ENCODE data around the gene COMMD4. TPM values are rescaled to one million over a fixed set of nuclear protein-coding genes. Genes with fewer than 3 reads are reported as not detected.

Gene COMMD4
- total and polyA plus RNA-seq, 2 of the 8 experiments (the other 6 are each of a cell fraction or from before 2014, with no cell fraction given) = 131 to 236 TPM

DNA sequence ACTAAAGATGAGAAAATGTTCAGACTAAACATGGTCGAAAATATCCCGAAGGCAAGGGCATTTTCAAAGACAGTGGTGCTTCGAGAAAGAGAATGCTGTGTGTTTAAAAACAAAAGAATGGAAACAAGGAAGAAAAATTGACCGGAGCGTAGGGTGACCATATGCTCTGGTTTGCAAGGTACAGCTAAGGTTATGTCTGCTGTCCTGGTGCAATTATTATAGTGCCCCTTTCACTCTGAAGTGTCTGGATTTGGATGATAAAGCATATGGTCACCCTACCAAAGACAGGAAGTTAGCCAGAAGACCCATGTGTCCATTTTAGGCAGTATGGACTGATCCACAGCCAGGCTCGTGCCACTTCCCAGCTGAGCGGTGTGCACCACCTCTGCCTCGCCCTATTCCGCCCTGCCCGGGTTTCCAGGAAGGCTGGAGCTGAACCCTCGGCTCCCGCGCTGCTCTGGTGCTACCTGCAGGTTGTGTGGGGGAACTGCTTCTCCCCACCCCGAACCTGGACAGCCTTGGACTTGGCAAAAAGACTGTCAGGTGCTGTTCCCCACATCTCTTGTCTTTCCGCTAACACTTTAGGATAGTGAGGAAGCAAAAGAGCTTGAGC, 28.0 kb upstream of the COMMD4 start (continued):
- no peak for TF ChIP-seq CTBP2 (IDR thresholded peaks at IDR 0.05; ENCODE audit: borderline replicate concordance, insufficient read depth, insufficient read length, low read length)
- TF ChIP-seq TAF1 (IDR thresholded peaks at IDR 0.05; ENCODE audit: low read depth, low read length) = no peak
- TF ChIP-seq RBBP5 (IDR thresholded peaks at IDR 0.05; ENCODE audit: borderline replicate concordance, low read depth, low read length) = no peak
- no peak for TF ChIP-seq HDAC2 (IDR thresholded peaks at IDR 0.05; ENCODE audit: borderline replicate concordance in 1 of 2, low read depth in 2 of 2, low read length in 2 of 2)
- TF ChIP-seq, protein P1, sequence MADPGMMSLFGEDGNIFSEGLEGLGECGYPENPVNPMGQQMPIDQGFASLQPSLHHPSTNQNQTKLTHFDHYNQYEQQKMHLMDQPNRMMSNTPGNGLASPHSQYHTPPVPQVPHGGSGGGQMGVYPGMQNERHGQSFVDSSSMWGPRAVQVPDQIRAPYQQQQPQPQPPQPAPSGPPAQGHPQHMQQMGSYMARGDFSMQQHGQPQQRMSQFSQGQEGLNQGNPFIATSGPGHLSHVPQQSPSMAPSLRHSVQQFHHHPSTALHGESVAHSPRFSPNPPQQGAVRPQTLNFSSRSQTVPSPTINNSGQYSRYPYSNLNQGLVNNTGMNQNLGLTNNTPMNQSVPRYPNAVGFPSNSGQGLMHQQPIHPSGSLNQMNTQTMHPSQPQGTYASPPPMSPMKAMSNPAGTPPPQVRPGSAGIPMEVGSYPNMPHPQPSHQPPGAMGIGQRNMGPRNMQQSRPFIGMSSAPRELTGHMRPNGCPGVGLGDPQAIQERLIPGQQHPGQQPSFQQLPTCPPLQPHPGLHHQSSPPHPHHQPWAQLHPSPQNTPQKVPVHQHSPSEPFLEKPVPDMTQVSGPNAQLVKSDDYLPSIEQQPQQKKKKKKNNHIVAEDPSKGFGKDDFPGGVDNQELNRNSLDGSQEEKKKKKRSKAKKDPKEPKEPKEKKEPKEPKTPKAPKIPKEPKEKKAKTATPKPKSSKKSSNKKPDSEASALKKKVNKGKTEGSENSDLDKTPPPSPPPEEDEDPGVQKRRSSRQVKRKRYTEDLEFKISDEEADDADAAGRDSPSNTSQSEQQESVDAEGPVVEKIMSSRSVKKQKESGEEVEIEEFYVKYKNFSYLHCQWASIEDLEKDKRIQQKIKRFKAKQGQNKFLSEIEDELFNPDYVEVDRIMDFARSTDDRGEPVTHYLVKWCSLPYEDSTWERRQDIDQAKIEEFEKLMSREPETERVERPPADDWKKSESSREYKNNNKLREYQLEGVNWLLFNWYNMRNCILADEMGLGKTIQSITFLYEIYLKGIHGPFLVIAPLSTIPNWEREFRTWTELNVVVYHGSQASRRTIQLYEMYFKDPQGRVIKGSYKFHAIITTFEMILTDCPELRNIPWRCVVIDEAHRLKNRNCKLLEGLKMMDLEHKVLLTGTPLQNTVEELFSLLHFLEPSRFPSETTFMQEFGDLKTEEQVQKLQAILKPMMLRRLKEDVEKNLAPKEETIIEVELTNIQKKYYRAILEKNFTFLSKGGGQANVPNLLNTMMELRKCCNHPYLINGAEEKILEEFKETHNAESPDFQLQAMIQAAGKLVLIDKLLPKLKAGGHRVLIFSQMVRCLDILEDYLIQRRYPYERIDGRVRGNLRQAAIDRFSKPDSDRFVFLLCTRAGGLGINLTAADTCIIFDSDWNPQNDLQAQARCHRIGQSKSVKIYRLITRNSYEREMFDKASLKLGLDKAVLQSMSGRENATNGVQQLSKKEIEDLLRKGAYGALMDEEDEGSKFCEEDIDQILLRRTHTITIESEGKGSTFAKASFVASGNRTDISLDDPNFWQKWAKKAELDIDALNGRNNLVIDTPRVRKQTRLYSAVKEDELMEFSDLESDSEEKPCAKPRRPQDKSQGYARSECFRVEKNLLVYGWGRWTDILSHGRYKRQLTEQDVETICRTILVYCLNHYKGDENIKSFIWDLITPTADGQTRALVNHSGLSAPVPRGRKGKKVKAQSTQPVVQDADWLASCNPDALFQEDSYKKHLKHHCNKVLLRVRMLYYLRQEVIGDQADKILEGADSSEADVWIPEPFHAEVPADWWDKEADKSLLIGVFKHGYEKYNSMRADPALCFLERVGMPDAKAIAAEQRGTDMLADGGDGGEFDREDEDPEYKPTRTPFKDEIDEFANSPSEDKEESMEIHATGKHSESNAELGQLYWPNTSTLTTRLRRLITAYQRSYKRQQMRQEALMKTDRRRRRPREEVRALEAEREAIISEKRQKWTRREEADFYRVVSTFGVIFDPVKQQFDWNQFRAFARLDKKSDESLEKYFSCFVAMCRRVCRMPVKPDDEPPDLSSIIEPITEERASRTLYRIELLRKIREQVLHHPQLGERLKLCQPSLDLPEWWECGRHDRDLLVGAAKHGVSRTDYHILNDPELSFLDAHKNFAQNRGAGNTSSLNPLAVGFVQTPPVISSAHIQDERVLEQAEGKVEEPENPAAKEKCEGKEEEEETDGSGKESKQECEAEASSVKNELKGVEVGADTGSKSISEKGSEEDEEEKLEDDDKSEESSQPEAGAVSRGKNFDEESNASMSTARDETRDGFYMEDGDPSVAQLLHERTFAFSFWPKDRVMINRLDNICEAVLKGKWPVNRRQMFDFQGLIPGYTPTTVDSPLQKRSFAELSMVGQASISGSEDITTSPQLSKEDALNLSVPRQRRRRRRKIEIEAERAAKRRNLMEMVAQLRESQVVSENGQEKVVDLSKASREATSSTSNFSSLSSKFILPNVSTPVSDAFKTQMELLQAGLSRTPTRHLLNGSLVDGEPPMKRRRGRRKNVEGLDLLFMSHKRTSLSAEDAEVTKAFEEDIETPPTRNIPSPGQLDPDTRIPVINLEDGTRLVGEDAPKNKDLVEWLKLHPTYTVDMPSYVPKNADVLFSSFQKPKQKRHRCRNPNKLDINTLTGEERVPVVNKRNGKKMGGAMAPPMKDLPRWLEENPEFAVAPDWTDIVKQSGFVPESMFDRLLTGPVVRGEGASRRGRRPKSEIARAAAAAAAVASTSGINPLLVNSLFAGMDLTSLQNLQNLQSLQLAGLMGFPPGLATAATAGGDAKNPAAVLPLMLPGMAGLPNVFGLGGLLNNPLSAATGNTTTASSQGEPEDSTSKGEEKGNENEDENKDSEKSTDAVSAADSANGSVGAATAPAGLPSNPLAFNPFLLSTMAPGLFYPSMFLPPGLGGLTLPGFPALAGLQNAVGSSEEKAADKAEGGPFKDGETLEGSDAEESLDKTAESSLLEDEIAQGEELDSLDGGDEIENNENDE (IDR thresholded peaks at IDR 0.05; ENCODE audit: insufficient replicate concordance, low read length) = no peak
